Calu3 (cell line): Measurements from ENCODE around the gene LENEP. TPM values are rescaled to one million over a fixed set of nuclear protein-coding genes. Genes with fewer than 3 reads are reported as not detected.

ENCODE experiments used
- BruUV-seq: library from RNA; stranded (reverse); fragments of 400-500 nt; replicated peaks from 2 replicates; lab custom pipeline; 2021; lab: Mats Ljungman, UMichigan
- CTCF ChIA-PET: fragments of 300-600 bp; sonication (Branson Sonifier 250); formaldehyde crosslinking; loops from one replicate; lab custom pipeline; 2022; ENCODE audit warnings: antibody characterized with exemption; lab: Charles Lee
- DNase-seq: peaks from one replicate; pipeline ENCODE4 v3.0.0; 2022
- H3K27ac Mint-ChIP-seq: one replicate; pipeline ENCODE4 v1.8.0; 2022; ENCODE audit warnings: mixed read lengths; ENCODE audit not compliant: unreplicated experiment
- H3K27me3 Mint-ChIP-seq: one replicate; pipeline ENCODE4 v1.8.0; 2022; ENCODE audit warnings: mixed read lengths; ENCODE audit not compliant: unreplicated experiment
- H3K36me3 Mint-ChIP-seq: one replicate; pipeline ENCODE4 v1.8.0; 2022; ENCODE audit warnings: mild to moderate bottlenecking, moderate library complexity, mixed read lengths; ENCODE audit not compliant: insufficient read depth, unreplicated experiment
- H3K4me1 Mint-ChIP-seq: one replicate; pipeline ENCODE4 v1.8.0; 2022; ENCODE audit warnings: mild to moderate bottlenecking, low read depth, mixed read lengths; ENCODE audit not compliant: unreplicated experiment
- H3K4me3 Mint-ChIP-seq: one replicate; pipeline ENCODE4 v1.8.0; 2022; ENCODE audit warnings: mild to moderate bottlenecking, low read depth, moderate library complexity, mixed read lengths; ENCODE audit not compliant: unreplicated experiment
- H3K9me3 Mint-ChIP-seq: one replicate; pipeline ENCODE4 v1.8.0; 2022; ENCODE audit warnings: low read depth, mixed read lengths; ENCODE audit not compliant: unreplicated experiment
- CTCF ChIP-seq: fragments of 200-600 bp; IDR thresholded peaks from one replicate; pipeline ENCODE4 v1.8.0; 2022; ENCODE audit warnings: antibody characterized with exemption; ENCODE audit not compliant: unreplicated experiment
- intact Hi-C: fragments of 100-400 bp; cut with micrococcal nuclease; formaldehyde crosslinking; loops from one replicate; pipeline ENCODE4 v1.10.0; 2022; ENCODE audit not compliant: unreplicated experiment
- total RNA-seq: library from RNA; stranded (reverse); gene quantifications from 2 replicates; pipeline ENCODE4 v1.2.3, GENCODE V29; 2022

The LENEP gene
- total RNA-seq, 1 experiment from 2014 or later: 1.1 TPM

- intact Hi-C loops: no loop called here
- H3K27ac Mint-ChIP-seq: no peak overlapping the region
- H3K9me3 Mint-ChIP-seq: no peaks in the 10 kb centered on the region
- no TSS peak for BruUV-seq
- CTCF ChIA-PET: interaction anchor here (1.2 kb wide), 1 partner anchor 24 kb away, joined by 3 read pairs; no protein-coding TSS in a partner anchor
- H3K27me3 Mint-ChIP-seq: no peaks in the 10 kb centered on the region
- no peak for TF ChIP-seq CTCF
- H3K4me3 Mint-ChIP-seq: no peak overlapping the region
- peaks cover 32% of the 10 kb centered on the region for H3K4me1 Mint-ChIP-seq
- H3K36me3 Mint-ChIP-seq: peaks cover 67% of the 10 kb centered on the region
- no peak for DNase-seq
Observed at GRCh38 chr1:154966111-154966510, 27.3 kb upstream of the LENEP start.

DNA sequence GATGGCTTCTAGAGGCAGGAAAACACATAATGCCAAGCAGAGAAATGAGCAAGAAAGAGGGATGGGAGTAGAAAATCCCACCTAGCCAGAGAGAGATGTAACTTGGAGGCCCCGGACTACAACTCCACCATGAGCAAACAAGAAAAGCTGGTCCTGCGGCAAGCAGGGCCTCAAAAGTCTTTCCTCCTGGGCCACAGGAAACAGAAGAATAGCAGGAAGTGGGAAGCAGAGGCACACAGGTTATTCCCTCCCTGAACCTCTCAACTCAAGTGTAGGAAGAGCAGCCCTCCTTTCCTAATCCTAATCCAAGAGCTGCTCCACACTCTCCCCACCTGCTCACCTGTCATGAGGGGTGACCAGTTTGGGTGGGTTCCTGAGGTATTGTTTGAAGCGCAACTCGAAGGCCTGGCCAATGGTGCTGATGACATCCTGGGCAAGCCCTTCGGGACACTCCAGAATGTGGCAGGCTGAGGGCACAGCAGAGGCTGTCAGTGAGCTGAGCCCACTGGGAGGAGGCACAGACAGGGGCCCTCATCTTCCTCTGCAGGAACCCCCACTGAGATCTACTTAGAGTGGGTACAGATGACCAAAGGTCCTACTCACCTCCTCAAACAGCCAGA lies 25.9 kb upstream of the LENEP start:
- Mint-ChIP-seq H3K4me1 (peaks cover 41% of the 10 kb centered on the region), H3K4me3 (no peak overlapping the region), H3K9me3 (no peaks in the 10 kb centered on the region), H3K27ac (no peak overlapping the region), H3K36me3 (peaks cover 54% of the 10 kb centered on the region), H3K27me3 (no peaks in the 10 kb centered on the region)
- BruUV-seq: no TSS peak
- intact Hi-C loops: no loop called here
- CTCF ChIA-PET: no interaction called here
- DNase-seq: no peak
- TF ChIP-seq CTCF: no peak

DNA sequence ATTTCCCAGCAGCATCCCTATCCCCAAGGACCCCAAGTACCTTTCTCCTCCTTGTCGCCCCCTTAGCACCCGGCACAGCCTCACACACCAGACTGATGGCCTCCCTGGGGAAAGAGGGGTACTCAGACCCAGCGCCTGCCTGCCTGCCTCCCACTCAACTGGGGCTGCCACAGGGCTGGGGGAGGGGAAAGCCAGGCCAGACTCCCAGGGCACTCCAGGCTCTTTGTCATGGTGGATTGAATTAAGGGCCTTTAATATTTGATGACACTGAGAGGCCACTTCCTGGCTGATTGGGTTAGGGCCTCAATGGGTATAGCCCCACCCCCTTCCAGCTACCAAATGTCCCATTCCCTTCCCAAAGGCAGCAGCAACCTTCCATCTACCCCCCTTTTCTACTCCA lies 24.7 kb upstream of the LENEP start:
- no TSS peak for BruUV-seq
- H3K27me3 Mint-ChIP-seq: no peaks in the 10 kb centered on the region
- peaks cover 40% of the 10 kb centered on the region for H3K4me1 Mint-ChIP-seq
- no peak overlapping the region for H3K27ac Mint-ChIP-seq
- CTCF ChIA-PET: no interaction called here
- no peaks in the 10 kb centered on the region for H3K9me3 Mint-ChIP-seq
- no peak for TF ChIP-seq CTCF
- DNase-seq: no peak
- intact Hi-C loops: no loop called here
- no peak overlapping the region for H3K4me3 Mint-ChIP-seq
- peaks cover 41% of the 10 kb centered on the region for H3K36me3 Mint-ChIP-seq

DNA sequence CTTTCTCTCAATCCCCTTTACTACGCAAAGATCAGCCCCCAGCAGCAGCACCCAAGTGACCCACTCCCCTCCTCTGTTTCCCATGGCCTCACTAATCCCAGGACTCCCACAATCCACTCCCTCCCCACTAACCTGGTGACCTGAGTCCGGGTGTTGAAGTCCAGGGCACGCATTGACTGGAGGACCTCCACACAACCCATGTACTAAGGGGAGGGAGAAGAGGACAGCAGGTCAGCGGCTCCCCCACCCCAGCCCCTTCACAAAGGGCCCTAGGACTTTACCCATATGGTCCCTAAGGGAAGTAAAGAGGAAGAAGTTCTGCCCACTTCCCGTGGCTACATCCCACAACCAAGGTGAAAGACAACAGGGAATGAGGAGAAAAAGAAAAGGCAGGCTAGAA lies 24.1 kb upstream of the LENEP start:
- intact Hi-C loops: no loop called here
- peaks cover 36% of the 10 kb centered on the region for H3K4me1 Mint-ChIP-seq
- no peaks in the 10 kb centered on the region for H3K27me3 Mint-ChIP-seq
- no peaks in the 10 kb centered on the region for H3K9me3 Mint-ChIP-seq
- H3K36me3 Mint-ChIP-seq: peaks cover 37% of the 10 kb centered on the region
- CTCF ChIA-PET: no interaction called here
- H3K27ac Mint-ChIP-seq: no peak overlapping the region
- H3K4me3 Mint-ChIP-seq: no peak overlapping the region
- DNase-seq: no peak
- BruUV-seq: no TSS peak
- TF ChIP-seq CTCF: no peak
